Cortex of kidney (tissue), 1 donor: ENCODE data around the gene VPS52.
"Not testable (repeated sequence)": the region's sequence is repeated elsewhere in the genome, so short reads cannot be mapped to it uniquely, and the experiment has no call there.

ENCODE experiments used
- DNase-seq: peaks from one replicate; lab custom pipeline; 2025; lab: John Stamatoyannopoulos, UW

VPS52 gene

DNA sequence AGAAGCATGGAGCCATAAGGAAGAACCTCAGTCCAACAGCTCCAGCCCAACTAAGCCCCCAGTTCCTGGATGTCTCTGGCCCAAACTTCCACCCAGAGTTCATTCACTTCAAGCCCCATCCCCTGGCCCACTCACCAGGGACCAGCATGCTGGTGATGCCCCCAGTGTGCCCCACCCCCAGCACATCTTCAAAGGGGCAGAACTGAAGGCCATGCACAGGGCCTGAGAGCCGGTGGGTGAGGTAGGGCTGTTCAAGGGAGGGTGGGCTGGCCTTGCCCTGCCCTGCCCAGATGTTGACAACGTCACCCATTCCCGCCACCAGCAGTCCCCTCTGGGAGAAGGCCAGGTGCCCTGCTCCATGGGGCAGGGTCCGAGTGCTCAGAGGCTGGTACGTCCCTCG, 8.9 kb upstream of the VPS52 start:
- DNase-seq: no peak

DNA sequence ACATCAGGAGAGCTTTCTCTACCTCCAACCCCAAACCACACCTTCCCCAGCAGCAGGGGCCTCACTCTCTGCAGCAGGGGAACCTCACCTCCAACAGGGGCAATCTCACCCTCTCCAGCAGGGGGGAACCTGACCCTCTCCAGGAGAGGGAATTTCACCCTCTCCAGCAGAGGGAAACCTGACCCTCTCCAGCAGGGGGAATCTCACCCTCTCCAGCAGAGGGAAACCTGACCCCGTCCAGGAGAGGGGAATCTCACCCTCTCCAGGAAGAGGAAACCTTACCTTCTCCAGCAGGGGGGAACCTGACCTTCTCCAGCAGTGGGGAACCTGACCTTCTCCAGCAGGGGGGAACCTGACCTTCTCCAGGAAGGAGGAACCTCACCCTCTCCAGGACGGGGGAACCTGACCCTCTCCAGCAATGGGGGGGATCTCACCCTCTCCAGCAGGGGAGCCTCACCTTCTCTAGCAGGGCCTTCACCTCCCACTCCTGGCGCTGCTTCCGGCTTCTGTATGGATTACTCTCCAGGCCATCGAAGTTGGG, 8.4 kb upstream of the VPS52 start:
- DNase-seq: no peak

DNA sequence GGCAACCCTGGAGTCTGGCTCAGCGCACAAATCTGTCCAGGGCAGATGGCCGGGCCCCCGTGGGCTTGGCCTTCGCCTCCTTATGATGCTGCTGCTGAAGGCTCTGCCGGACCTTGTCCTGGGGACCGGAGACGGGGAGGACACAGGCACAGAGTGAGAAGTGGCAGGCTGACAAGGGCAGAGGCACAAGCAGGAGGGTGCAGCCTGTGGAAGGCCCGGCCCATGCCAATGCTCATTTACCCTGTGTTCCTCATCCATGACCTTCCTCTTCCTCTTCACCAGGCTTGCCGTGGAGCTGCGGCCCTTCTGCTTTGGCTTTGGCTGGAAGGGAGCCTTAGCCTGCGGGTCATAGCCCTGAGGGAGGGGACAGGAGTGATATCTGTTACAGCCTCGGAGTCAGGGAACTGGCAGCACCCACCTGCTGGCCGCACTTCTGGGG, 7.6 kb upstream of the VPS52 start:
- DNase-seq: no peak

DNA sequence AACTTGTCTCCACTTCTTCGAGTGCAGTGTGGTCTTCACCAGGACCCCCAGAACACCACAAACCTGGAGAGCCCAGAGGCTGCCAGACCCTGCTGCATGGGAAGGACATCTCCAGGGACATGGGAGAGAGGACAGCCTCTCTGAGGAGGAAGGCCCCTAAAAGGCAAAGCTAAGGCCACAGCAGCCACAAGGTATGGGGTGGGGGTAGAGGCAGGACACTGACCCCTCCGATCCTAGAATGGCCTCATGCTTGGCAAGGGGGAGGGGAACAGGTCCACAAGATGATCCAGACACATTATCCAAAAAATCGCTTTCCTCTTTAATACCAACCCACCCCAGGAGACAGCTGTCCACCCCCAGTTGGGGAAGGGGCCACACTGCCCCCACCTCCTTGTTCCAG, 7.1 kb upstream of the VPS52 start:
- no peak for DNase-seq

DNA sequence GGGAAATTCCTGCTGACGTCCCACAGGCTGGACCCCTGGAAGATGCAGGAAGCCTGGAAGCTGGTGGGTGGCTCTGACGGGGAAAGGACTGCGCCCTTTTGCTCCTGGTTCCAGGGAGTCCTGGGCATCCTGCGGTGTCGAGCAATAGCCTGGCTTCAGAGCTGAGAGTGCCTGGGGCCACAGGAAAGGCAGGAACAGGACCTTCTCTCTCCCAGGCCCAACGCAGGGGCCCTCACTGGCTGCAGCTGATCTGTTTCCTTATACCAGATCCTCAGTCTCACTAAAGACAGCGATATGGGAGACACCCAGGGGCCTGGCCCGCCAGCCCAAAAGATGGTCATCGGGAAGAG, 6.7 kb upstream of the VPS52 start:
- no peak for DNase-seq

DNA sequence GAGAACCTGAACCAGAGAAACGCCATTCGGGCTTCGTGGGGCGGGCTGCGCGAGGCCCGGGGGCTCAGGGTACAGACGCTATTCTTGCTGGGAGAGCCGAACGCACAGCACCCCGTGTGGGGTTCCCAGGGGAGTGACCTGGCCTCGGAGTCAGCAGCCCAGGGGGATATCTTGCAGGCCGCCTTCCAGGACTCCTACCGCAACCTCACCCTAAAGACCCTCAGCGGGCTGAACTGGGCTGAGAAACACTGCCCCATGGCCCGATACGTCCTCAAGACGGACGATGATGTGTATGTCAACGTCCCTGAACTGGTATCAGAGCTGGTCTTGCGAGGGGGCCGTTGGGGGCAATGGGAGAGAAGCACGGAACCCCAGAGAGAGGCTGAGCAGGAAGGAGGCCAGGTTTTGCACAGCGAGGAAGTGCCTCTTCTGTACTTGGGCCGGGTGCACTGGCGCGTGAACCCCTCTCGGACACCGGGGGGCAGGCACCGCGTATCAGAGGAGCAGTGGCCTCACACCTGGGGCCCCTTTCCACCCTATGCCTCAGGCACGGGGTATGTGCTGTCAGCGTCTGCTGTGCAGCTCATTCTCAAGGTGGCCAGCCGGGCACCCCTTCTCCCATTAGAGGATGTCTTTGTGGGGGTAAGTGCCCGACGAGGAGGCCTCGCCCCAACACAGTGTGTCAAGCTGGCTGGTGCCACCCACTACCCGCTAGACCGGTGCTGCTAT, 6.2 kb upstream of the VPS52 start:
- DNase-seq: no peak

DNA sequence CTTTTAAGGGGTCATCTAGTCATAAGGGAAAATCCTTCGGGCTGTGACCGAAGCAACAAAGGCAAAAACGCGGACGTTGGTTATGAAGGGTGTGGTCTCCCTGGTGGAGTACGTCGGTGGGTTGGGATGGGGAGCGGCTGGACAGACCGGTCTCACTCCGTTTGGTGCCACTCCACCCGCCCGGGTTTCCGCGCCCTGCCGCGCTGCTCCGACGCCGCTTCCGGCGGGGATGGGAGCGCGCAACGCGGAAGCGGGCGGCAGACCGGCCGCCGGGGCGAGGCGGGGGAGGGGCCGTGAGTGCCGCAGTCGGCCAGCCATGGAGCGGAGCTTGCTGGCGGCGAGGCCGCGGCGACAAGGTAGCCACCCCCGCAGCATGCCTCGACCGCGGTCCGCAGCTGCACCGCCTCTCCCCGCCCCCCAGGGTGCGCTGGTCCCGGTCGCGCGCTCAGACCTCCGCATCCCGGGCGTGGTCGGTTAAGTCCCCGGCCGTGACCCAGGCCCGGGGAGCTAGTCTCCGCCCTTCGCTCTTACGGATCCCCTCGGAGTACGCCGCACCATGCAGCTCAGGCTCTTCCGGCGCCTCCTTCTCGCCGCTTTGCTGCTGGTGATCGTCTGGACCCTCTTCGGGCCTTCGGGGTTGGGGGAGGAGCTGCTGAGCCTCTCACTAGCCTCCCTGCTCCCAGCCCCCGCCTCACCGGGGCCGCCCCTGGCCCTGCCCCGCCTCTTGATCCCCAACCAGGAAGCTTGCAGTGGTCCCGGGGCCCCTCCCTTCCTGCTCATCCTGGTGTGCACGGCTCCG, 5.4 kb upstream of the VPS52 start, which contains the start of gene B3GALT4:
B3GALT4 (plus strand) TSS at position 260 of the 799 bp plus-strand sequence; CDS start at position 557, 297 bp downstream.
- DNase-seq: no peak

DNA sequence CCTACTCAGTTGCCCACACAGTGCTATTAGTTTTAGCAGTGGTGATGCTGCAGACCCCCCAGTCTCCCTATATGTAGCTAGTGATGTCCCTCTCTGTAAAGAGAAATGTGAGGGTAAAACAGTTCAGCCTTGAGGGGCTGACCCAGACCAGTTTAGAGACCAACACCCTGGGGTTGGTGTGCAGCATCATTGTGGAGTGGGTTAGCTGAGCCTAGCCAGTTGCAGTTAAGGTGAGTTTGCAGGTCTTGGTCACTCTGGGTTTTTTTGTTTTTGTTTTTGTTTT, 4.8 kb upstream of the VPS52 start:
- DNase-seq: no peak

DNA sequence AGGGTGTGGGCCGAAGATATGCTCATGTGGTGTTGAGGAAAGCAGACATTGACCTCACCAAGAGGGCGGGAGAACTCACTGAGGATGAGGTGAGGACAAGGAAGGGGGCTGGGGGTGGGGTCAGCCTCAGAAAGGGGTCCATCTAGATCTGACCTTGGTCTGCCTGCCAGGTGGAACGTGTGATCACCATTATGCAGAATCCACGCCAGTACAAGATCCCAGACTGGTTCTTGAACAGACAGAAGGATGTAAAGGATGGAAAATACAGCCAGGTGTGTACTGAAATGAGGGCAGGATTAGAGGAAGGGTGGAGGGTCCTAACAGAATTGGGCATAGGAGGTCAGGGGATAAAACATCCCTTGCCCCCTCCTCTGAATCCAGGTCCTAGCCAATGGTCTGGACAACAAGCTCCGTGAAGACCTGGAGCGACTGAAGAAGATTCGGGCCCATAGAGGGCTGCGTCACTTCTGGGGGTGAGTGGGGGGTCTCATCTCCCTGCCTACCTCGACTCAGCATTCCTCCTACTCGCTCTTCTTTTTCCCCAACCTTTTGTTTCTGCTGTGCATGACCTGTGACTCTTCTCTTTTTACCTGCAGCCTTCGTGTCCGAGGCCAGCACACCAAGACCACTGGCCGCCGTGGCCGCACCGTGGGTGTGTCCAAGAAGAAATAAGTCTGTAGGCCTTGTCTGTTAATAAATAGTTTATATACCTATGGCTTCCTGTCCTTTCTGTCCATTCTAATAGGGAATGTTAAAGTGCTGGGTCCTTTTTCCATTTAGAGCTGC, 4.3 kb upstream of the VPS52 start:
- not testable (repeated sequence) for DNase-seq

DNA sequence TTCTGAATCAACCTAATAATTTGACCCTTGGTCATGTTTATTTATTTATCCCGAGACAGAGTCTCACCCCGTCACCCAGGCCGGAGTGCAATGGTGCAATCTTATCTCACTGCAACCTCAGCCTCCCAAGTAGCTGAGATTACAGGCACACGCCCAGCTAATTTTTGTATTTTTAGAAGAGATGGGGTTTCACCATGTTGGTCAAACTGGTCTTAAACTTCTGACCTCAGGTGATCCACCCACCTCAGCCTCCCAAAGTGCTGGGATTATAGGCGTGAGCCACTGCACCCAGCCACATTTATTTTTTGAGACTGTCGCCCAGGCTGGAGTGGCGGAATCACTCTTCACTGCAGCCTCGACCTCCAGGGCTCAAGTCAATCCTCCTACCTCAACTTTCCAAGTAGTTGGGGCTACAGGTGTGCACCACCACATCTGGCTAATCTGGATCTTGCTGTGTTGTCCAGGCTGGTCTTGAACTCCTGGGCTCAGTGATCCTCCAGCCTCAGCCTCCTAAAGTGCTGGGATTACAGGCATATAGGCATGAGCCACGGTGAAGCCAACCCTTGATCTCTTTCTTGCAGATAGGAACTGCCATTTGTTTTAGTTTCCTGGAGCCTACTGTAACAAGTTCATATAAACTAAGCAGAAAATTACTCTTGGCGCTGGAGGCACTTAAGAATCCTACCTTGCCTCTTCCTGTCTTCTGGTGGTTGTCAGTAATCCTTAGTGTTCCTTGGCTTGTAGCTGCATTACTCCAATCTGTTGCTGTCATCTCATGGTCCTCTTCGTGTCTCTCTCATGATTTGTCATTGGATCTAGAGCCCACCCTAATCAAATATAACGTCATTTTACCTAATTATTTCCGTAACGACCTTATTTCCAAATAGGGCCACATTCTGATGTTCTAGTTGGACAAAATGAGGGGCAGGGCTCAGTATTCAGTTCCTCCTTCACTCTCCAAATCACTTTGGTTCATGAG, 2.5 kb upstream of the VPS52 start:
- DNase-seq: no peak

DNA sequence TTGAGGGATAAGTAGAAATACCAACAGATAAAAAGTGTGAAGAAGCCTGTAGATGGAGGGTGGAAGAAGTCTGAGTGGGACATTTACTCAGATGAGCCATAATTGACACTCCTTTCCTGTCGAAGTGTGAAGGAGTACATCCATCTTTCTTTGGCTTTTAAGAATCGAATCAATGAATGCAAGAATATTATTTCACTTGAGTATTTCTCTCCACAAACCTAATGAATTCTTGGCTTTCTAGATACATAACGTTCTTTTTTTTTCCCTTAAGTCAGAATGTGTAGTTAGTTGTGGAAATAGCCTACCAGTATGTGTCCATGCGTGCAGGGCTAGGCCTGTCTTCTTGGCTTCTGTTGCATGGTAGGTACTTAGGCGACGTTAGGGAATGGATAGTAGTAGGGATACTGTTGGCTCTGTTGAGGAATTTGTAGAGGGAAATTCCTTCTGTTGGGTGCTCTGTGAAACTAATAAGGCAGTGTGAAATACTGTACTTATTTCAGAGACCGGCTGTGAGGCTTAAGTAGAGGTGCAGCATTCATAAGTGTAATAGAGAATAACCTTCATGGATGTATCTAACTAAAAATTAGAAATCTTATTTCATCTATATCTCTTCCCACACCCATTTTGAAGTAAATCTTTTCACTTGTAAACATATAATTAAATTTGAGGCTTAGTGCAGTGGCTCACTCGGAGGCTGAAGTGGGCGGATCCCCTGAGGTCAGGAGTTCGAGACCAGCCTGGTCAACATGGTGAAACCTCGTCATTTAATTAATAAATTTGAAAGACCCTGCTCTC, 1.6 kb upstream of the VPS52 start:
- DNase-seq: no peak

DNA sequence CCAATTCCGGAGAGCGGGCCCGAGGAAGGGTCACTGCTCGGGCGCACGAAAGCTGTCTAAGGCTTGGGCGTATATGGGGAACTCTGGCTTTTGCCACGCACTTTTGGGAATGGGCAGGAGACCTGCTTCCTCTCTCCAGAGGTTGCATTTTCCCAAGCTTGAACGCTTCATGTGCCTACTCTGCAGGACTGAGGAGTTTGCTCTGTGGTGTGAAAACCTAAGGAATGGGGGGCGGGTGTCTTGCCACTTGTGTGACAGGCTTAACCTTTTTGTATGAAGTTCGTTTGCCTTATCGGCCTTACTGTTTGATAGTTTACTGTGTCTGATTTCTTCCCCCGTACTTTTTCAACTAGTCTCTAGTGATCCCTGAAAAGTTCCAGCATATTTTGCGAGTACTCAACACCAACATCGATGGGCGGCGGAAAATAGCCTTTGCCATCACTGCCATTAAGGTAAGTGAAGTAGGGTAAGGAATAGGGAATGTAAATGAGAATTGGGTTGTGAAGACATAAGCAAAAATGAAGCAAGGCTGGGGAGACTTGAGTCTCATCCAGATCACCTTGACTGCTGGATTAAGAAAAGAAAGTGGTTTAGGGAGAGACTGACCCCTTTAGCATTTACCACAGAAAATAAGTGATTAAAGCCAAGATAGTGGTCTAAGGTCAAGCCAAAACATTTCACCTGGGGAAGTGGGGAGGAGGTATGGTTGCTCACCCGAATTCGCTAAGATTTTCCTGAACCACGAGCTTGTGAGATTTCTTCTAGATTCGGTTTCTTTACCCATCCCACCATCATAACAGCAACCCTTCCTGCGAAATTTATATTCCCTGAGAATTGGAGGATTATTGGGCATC, 826 bp upstream of the VPS52 start:
- no peak for DNase-seq

DNA sequence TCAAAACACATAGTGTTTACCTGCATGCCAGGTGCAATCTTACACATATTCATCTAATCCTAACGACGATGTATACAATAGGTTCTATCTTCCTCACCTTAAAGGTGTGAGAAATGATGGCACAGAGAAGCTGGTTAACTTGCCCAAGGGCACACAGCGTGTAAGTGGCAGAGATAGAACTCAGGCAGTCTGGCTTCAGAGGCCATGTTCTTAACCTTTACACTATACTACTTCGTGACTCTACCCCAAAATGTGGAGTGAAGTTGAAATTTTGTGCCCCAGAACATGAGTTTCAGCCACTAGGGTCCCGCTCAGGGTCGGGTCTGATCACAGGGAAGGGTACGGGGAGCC, 584 bp downstream of the VPS52 start:
- DNase-seq: no peak

DNA sequence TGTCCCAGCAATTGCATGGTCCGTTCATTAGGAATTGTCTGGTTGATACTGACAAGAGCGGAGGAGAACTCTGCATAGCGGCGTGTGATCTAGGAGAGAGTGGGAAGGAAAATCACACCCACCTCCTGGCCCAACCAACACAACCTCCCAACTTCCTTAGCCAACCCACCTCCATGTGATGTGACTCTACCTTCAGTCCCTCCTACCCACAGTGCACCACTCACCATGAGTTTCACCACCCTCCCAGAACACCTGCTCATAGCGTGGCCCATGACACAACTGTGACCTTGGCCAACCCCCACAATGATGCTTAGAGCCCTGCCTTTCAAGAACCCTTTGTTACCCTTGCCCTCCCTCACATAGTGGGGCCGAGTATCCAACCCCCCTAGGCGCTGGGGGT, 7.7 kb downstream of the VPS52 start:
- DNase-seq: no peak

DNA sequence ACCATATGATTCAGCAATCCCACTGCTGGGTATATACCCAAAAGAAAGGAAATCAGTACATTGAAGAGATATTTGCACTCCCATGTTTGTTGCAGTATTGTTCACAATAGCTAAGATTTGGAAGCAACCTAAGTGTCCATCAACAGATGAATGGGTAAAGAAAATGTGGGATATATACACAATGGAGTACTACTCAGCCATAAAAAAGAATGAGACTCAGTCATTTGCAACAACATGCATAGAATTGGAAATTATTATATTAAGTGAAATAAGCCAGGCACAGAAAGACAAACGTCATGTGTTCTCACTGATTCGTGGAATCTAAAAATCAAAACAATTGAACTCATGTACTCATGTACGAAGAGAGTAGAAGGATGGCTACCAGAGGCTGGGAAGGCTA, 9.2 kb downstream of the VPS52 start:
- DNase-seq: not testable (repeated sequence)

DNA sequence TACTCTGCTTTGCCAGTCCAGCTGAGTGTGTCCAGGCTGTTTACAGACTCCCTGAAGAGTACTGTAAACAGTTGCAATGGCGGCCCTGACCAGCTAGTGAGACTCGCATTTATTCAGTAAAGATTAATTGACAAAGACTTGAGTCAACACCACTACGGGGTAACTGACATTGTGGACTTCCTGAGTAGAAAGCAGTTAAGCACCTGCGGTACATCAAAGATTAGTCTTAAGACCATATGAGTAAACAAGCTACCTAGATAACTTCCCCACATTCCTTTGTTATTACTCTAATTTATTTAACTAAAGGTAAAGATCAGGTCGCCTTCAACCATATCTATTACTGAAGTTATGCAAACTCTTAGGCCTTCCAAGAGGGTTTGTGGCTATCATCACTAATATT, 12.6 kb downstream of the VPS52 start:
- DNase-seq: no peak

DNA sequence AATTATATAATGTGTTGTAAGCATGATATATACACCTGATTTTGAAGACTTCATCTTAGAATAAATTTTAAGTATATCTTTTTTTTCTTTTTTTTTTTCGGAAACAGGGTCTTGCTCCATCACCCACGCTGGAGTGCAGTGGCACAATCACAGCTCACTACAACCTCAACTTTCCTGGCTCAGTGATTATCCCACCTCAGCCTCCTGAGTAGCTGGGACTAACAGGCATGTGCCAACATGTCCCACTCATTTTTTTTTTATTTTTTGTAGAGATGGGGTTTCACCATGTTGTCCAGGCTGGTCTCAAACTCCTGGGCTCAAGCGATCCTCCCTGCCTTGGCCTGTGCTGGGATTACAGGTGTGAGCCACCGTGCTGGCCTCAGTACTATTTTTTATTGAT, 17.1 kb downstream of the VPS52 start:
- DNase-seq: no peak

DNA sequence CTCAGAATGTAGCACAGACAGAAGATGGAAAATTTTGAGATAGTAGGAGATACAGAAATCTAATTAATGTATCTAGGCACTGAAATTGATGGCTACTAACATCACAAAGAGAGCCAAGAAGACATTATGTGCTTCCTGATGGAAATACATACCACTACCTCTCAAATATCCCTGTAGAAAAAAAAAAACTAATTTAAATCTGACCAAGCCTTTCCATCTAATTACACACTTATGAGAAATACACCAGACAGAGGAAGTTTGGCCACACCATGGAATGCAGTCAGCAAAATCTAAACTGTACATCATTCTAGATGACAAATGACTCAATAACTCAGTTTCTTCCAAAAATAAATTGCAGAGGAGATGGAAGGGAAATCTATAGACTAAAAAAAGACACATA, 18.9 kb downstream of the VPS52 start:
- no peak for DNase-seq

DNA sequence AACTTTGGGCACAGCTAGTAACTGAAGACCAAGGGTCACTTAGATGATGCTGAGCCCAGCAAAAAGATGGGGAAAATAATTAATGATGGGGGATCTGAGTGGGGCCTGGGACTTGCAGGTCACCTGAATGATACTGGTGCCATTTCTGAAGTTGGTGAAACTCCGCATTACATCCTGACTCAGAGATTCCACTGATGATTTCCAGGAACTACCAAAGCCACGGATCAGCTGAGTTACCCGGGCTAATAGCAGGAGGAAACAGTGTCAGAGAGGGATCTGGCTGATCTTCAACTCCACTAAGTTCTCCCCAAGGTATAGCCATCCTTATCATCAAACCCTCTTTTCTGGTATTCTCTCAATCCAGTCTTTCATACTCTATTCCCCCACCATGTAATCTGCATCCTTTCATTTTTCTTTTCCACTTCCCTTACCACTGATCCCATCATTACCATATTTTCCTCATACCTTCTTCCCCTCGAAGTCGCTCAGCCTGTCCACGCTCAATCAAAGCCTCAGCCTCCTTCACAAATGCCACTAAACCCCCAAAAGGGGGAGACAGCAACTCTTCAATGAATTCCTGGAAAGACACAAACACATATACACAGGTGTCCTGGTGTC, 20.2 kb downstream of the VPS52 start:
- DNase-seq: no peak
